ENCODE measurements around the gene FILIP1.

The FILIP1 gene

DNA sequence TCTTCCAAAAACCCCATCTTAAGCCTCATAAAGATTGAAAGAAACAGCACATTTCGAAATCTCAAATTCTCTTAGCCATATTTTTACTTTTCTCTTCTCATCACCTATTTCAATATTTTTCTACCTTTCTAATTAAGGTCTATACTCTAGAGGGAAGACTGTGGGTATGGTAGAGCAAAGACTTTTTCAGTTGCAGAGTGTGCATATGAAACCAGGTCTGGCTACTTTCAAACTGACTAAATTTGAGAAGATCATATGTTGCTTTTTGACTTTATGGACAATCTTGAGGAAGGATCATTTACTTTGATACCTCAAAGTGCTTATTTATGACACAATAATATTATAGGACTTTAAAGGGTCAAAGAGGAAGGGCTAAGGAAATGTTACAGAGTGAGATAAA, 20.7 kb downstream of the FILIP1 start:
- TF ChIP-seq, protein P1, sequence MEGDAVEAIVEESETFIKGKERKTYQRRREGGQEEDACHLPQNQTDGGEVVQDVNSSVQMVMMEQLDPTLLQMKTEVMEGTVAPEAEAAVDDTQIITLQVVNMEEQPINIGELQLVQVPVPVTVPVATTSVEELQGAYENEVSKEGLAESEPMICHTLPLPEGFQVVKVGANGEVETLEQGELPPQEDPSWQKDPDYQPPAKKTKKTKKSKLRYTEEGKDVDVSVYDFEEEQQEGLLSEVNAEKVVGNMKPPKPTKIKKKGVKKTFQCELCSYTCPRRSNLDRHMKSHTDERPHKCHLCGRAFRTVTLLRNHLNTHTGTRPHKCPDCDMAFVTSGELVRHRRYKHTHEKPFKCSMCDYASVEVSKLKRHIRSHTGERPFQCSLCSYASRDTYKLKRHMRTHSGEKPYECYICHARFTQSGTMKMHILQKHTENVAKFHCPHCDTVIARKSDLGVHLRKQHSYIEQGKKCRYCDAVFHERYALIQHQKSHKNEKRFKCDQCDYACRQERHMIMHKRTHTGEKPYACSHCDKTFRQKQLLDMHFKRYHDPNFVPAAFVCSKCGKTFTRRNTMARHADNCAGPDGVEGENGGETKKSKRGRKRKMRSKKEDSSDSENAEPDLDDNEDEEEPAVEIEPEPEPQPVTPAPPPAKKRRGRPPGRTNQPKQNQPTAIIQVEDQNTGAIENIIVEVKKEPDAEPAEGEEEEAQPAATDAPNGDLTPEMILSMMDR (IDR thresholded peaks at IDR 0.05; ENCODE audit: low read depth, low read length): no peak
- no peak overlapping the region for H3K4me3 ChIP-seq (ENCODE audit: low read depth, low read length)

DNA sequence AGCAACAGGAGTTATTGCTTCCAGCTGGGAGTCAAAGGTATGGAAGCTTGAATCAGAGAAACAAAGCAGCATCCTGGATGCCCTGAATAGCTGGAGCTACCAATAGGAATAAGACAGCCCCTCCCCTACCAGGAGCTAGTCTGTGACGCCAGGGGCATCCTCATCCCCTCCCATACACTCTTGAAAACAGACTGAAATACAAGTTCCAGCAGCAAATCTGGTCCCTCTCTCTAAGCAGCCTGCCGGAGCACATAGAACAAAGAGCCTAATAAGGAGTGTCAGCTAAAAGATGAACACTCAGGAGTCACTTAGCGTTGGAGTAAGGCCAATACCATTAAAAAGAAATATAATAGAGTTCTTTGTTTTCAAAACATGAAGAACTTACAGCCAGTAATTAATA, 25.6 kb downstream of the FILIP1 start:
- no peak overlapping the region for H3K4me3 ChIP-seq (ENCODE audit: low read depth, low read length)
- TF ChIP-seq, protein P1 (IDR thresholded peaks at IDR 0.05; ENCODE audit: low read depth, low read length): no peak

DNA sequence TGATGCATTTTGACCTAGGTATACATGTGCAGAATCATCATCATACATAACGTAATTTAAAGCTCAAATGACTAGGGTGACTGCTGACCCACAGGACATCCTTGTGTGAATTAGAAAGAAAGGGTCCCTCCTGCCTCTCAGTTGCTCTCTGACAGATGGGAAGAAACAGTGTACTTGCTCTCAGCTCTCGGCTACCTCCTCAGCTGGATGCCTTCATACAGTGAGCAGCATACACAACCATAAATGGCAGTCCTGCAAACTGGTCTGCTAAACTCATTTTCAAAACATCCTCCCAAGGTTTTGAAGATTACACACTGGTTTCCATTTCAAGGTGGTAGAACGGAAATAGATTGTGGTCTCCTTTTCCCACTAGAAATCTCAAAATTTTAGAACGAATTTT, 26.3 kb downstream of the FILIP1 start:
- TF ChIP-seq, protein P1 (IDR thresholded peaks at IDR 0.05; ENCODE audit: low read depth, low read length): no peak
- no peak overlapping the region for H3K4me3 ChIP-seq (ENCODE audit: low read depth, low read length)

DNA sequence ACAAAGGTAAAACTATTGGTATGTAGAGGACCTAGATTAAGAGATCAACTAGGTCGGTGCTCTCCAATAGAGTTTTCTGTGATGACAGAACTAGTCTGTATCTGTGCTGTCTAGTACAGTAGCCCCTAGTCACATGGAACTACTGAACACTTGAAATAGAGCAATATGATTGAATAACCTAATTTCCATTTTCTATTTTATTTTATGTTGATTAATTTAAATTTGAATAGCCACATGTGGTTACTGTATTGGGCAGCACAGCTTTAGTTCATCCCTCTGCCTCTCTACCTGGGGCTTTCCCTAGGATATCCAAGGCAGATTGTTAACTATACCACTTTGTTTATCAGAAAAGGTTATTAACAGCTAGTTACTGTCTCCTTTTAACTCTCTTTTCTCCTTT, 27.0 kb downstream of the FILIP1 start:
- TF ChIP-seq, protein P1 (IDR thresholded peaks at IDR 0.05; ENCODE audit: low read depth, low read length): no peak
- H3K4me3 ChIP-seq (ENCODE audit: low read depth, low read length): no peak overlapping the region

DNA sequence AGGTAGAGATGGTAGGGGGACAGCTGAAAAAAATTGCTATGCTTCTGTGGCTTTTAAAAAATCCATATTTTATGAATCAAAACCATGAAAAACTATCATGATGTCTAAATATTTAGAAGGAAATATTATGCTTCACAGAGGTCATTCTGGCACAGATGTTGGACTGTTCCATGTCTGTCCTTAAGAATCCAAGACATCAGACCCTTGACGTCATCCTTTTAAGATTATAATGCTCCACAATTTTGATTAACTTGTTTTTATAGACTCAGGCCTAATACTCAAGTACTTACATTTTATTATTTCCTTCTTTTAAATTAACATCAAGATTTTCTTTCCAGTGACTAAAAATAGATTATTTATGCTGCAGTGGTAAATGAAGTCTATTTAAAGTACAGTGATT, 29.7 kb downstream of the FILIP1 start:
- TF ChIP-seq, protein P1 (IDR thresholded peaks at IDR 0.05; ENCODE audit: low read depth, low read length): no peak
- no peak overlapping the region for H3K4me3 ChIP-seq (ENCODE audit: low read depth, low read length)

DNA sequence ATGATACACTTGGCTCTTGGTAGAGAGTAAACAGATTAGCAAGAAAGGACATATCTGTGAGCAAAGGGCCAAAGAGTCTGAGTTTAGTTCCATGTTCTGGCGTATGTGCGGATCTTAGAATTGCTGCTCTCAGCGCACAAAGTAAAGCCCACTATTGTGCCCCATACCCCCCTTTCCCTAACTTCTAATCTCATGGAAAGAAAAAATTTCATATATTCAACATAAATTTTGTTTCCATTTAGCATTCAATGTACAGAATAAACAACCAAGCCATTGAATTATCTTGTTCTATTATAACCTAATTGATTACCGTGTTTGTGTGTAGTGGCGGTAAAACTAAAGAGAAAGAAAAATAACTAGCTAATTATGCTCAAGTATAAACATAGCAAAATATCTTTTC, 30.5 kb downstream of the FILIP1 start:
- H3K4me3 ChIP-seq (ENCODE audit: low read depth, low read length): no peak overlapping the region
- TF ChIP-seq, protein P1 (IDR thresholded peaks at IDR 0.05; ENCODE audit: low read depth, low read length): no peak

DNA sequence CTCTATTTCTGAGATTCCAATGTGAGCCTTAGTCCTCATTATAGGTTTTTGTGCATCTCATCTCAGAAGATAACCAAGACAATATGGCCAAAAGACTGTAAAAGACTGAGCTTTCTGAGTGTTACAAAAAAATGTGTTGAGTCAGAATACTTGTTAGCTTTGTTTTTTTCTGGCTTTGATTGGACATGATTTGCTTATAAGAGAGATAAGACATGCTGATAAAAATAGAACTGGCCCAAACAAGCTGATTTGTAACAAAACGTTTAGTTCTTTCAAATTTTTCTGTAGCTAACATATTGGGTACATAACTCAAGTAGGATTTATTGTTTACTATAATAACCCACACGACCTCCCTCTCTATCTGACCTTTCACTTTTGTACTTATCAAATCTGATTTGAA, 32.9 kb downstream of the FILIP1 start:
- TF ChIP-seq, protein P1 (IDR thresholded peaks at IDR 0.05; ENCODE audit: low read depth, low read length): no peak
- no peak overlapping the region for H3K4me3 ChIP-seq (ENCODE audit: low read depth, low read length)
